Measurements from ENCODE around the gene BRD1. TPM values are rescaled to one million over a fixed set of nuclear protein-coding genes. Genes with fewer than 3 reads are reported as not detected.

BRD1 gene
- total RNA-seq, 2 donors from 2014 or later, result 32.1 to 61.5 TPM

DNA sequence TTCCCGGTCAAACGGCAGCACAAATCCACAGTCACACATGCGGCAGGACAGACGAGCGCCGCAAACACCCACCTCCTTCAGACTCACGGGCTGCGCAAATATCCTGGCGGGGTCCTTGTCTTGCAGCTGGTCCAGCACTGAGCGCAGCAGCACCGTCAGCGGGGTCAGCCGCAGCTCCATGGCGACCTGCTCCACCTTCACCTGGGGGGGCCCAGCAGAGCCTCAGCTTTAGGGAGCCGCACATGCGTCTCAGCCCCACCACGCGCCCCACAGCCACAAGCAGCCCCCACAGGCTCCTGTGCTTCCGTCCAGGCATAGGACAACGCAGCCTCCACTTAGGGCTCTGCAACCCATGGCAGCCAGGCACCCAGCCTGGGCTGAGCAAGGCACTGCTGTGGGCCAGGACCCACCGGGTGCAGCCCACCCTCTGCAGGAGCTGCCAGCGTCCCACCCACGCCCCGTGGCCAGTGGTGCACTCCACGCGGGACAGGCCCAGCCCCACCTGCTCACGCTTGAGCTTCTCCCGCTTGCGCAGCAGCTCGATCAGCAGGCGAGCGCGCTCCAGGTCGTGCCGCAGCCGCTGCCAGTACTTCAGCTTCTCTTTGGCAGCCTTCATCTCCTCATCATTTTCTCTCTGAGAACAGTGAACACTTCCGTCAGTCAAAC lies 29.1 kb downstream of the BRD1 start:
- no peak for DNase-seq (ENCODE audit: low spot score)
- peaks cover 47% of the 10 kb centered on the region for H3K36me3 ChIP-seq
- H3K4me3 ChIP-seq, result no peak overlapping the region
- no peak overlapping the region for H3K27ac ChIP-seq
- H3K27me3 ChIP-seq (replicated peaks; ENCODE audit: insufficient read depth), result no peaks in the 10 kb centered on the region
- H3K9me3 ChIP-seq, result no peaks in the 10 kb centered on the region
- no peak for ATAC-seq (ENCODE audit: insufficient number of reproducible peaks, low FRiP score, low read depth)
- peaks cover 2 to 9% of the 10 kb centered on the region in 2 donors for H3K4me1 ChIP-seq (ENCODE audit: control insufficient read depth in 1 of 2, low read depth in 2 of 2)
- TF ChIP-seq, protein P1, sequence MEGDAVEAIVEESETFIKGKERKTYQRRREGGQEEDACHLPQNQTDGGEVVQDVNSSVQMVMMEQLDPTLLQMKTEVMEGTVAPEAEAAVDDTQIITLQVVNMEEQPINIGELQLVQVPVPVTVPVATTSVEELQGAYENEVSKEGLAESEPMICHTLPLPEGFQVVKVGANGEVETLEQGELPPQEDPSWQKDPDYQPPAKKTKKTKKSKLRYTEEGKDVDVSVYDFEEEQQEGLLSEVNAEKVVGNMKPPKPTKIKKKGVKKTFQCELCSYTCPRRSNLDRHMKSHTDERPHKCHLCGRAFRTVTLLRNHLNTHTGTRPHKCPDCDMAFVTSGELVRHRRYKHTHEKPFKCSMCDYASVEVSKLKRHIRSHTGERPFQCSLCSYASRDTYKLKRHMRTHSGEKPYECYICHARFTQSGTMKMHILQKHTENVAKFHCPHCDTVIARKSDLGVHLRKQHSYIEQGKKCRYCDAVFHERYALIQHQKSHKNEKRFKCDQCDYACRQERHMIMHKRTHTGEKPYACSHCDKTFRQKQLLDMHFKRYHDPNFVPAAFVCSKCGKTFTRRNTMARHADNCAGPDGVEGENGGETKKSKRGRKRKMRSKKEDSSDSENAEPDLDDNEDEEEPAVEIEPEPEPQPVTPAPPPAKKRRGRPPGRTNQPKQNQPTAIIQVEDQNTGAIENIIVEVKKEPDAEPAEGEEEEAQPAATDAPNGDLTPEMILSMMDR (IDR thresholded peaks at IDR 0.05), result no peak

DNA sequence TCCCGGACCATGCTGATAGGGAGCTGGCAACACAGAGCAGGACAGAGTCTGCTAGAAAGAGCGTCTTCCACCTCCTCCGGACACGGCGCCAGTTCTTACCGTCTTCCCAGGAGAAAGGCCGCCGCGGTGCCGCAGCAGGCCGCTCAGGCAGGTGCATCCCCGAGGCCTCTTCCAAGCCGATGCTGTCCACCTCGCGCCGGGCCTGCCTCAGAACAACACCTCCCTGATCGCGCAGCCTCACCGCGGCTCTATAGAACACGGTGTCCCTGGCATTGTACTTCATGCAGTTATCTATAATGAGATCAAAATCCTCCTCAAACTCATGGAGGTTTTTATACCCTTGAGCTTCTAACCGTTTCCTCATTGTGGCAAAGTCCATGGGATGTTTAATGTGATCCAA lies 30.0 kb downstream of the BRD1 start:
- TF ChIP-seq, protein P1 (IDR thresholded peaks at IDR 0.05), result no peak
- Histone ChIP-seq H3K36me3 (peaks cover 38% of the 10 kb centered on the region), H3K4me3 (no peak overlapping the region), H3K27ac (no peak overlapping the region), H3K9me3 (no peaks in the 10 kb centered on the region), H3K4me1 (ENCODE audit: control insufficient read depth in 1 of 2, low read depth in 2 of 2) (peaks cover 10 to 18% of the 10 kb centered on the region in 2 donors), H3K27me3 (replicated peaks; ENCODE audit: insufficient read depth) (no peaks in the 10 kb centered on the region)
- no peak for DNase-seq (ENCODE audit: low spot score)
- no peak for ATAC-seq (ENCODE audit: insufficient number of reproducible peaks, low FRiP score, low read depth)

DNA sequence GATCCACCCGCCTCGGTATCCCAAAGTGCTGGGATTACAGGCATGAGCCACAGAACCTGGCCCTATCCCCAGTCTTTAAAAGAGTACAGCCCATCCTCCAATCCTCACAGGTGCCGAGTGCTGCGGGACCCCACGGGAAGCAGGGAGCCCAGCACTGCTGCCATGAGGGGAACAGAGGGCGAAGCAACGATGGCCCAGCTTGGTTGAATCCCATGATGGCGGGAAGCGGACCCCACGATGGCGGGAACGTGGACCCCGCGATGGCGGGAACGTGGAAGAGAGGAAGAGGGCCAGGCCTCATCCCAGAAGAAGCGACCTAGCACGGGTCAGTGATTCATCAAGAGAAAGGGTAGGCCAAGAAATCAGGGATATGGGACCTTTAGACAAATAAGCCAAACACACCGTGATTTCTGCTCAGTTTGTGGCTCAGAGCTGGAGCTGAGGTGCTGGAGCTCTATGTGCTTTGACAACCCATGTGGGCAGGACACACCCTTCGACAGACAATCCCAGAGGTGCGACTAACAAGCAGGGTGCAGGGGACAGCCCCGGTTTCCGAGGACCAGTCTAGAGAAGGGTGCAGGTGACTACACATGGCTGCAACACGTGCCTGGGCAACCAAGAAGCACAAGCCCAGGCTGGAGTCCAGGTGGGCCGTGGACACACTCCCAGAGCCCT lies 30.9 kb downstream of the BRD1 start:
- Histone ChIP-seq H3K9me3 (no peaks in the 10 kb centered on the region), H3K4me1 (ENCODE audit: control insufficient read depth in 1 of 2, low read depth in 2 of 2) (peaks cover 11 to 24% of the 10 kb centered on the region in 2 donors), H3K27ac (no peak overlapping the region), H3K4me3 (no peak overlapping the region), H3K27me3 (replicated peaks; ENCODE audit: insufficient read depth) (no peaks in the 10 kb centered on the region), H3K36me3 (peaks cover 45% of the 10 kb centered on the region)
- DNase-seq (ENCODE audit: low spot score) (no peak), ATAC-seq (ENCODE audit: insufficient number of reproducible peaks, low FRiP score, low read depth) (no peak)
- TF ChIP-seq, protein P1 (IDR thresholded peaks at IDR 0.05), result no peak

DNA sequence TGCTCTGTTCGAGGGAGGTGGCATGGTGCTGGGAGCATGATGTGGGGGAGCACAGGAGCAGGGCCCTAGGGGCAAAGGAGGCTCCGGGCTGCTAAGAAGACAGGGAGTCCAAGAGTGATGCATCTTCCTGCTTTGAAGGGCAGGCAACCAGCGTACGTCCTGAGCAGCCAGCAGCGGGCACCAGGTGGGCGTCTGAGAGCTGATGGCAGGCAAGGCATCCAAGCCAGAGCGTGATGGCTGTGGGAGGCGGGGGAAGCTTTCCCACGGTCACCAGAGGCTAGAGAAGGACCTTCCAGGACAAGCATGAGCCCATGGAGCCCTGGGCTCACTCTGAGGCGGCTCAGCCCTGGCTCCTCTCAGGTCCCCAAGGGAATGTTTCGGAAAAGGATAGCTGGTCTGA lies 32.2 kb downstream of the BRD1 start:
- H3K36me3 ChIP-seq, result peaks cover 44% of the 10 kb centered on the region
- H3K9me3 ChIP-seq, result no peaks in the 10 kb centered on the region
- H3K27ac ChIP-seq, result no peak overlapping the region
- H3K4me3 ChIP-seq, result no peak overlapping the region
- no peak for ATAC-seq (ENCODE audit: insufficient number of reproducible peaks, low FRiP score, low read depth)
- peaks cover 11 to 27% of the 10 kb centered on the region in 2 donors for H3K4me1 ChIP-seq (ENCODE audit: control insufficient read depth in 1 of 2, low read depth in 2 of 2)
- TF ChIP-seq, protein P1 (IDR thresholded peaks at IDR 0.05), result no peak
- DNase-seq (ENCODE audit: low spot score), result no peak
- no peaks in the 10 kb centered on the region for H3K27me3 ChIP-seq (replicated peaks; ENCODE audit: insufficient read depth)

DNA sequence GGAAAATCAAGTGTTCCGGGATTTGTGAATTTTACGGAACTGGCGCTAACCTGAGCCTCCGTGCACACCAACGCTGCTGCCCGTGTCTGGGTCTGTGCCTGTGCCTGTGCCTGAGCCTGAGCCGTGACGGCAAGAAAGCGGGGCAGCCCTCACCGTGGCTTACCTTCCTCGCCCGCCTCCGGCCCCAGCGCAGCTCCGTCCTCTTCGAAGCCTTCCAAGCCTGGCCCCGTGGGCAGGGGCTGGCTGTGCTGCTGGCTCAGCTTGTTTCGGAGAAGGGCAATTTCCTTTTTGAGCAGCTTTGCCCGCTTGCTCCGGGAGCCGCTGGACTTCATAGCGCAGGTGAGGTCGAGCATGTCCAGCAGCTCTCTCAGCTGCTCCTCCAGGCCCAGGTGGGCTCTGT lies 33.8 kb downstream of the BRD1 start:
- peaks cover 41% of the 10 kb centered on the region for H3K36me3 ChIP-seq
- TF ChIP-seq, protein P1 (IDR thresholded peaks at IDR 0.05), result no peak
- H3K27ac ChIP-seq, result peak overlapping the region; percentile 51 to 64
- H3K9me3 ChIP-seq, result no peaks in the 10 kb centered on the region
- peaks cover 23 to 42% of the 10 kb centered on the region in 2 donors for H3K4me1 ChIP-seq (ENCODE audit: control insufficient read depth in 1 of 2, low read depth in 2 of 2)
- H3K4me3 ChIP-seq, result no peak overlapping the region
- no peak for DNase-seq (ENCODE audit: low spot score)
- H3K27me3 ChIP-seq (replicated peaks; ENCODE audit: insufficient read depth), result no peaks in the 10 kb centered on the region
- ATAC-seq (ENCODE audit: insufficient number of reproducible peaks, low FRiP score, low read depth), result no peak
